Measurements from ENCODE around the gene TMEM231.
"Not testable (repeated sequence)": the region's sequence is repeated elsewhere in the genome, so short reads cannot be mapped to it uniquely, and the experiment has no call there.

The TMEM231 gene

GRCh38 chr16:75503801-75504200 is 52.3 kb downstream of the TMEM231 start:
- TF ChIP-seq ZFX (IDR thresholded peaks at IDR 0.05; ENCODE audit: borderline replicate concordance) (no peak), CTCF (IDR thresholded peaks at IDR 0.05) (no peak)
- no peak overlapping the region for H3K27ac ChIP-seq

- no peak for TF ChIP-seq ZFX (IDR thresholded peaks at IDR 0.05; ENCODE audit: borderline replicate concordance)
- no peak for TF ChIP-seq CTCF (IDR thresholded peaks at IDR 0.05)
Observed at GRCh38 chr16:75502916-75503605, 53.0 kb downstream of the TMEM231 start.

GRCh38 chr16:75501820-75502219 is 54.2 kb downstream of the TMEM231 start:
- H3K27ac ChIP-seq, result not testable (repeated sequence)

More at GRCh38 chr16:75502916-75503605, 53.0 kb downstream of the TMEM231 start:
- no peak overlapping the region for H3K27ac ChIP-seq

GRCh38 chr16:75501359-75501758 is 54.7 kb downstream of the TMEM231 start:
- no peak for TF ChIP-seq CTCF (IDR thresholded peaks at IDR 0.05)
- TF ChIP-seq ZFX (IDR thresholded peaks at IDR 0.05; ENCODE audit: borderline replicate concordance), result no peak
- no peak overlapping the region for H3K27ac ChIP-seq

GRCh38 chr16:75498605-75499322 is 57.3 kb downstream of the TMEM231 start:
- H3K27ac ChIP-seq, result not testable (repeated sequence)

GRCh38 chr16:75497558-75497957 is 58.5 kb downstream of the TMEM231 start:
- H3K27ac ChIP-seq, result no peak overlapping the region
- TF ChIP-seq ZFX (IDR thresholded peaks at IDR 0.05; ENCODE audit: borderline replicate concordance), result no peak

GRCh38 chr16:75495076-75495674 is 60.9 kb downstream of the TMEM231 start, which contains the start of gene CHST6:
Gene CHST6, minus strand, starts transcription at chr16:75495441. Its CDS starts 15,613 bp downstream, at chr16:75479828.
- H3K27ac ChIP-seq, result no peak within 1 kb of the TSS
- TF ChIP-seq CTCF (IDR thresholded peaks at IDR 0.05), result no peak
- no peak for TF ChIP-seq ZFX (IDR thresholded peaks at IDR 0.05; ENCODE audit: borderline replicate concordance)

- H3K27ac ChIP-seq, result no peak overlapping the region
- no peak for TF ChIP-seq CTCF (IDR thresholded peaks at IDR 0.05)
- TF ChIP-seq ZFX (IDR thresholded peaks at IDR 0.05; ENCODE audit: borderline replicate concordance), result no peak
Observed at GRCh38 chr16:75494661-75495075, 61.4 kb downstream of the TMEM231 start.
